HG02852 (cell line): ENCODE data around the gene TMEFF2.
"Not testable (repeated sequence)": the region's sequence is repeated elsewhere in the genome, so short reads cannot be mapped to it uniquely, and the experiment has no call there.

Experiments used
- ATAC-seq: cut with Tn5 transposase; IDR thresholded peaks from one replicate; pipeline ENCODE4 v1.9.1; 2021; ENCODE audit warnings: mild to moderate bottlenecking, moderate library complexity; ENCODE audit not compliant: unreplicated experiment

Gene TMEFF2

GRCh38 chr2:191938779-191939178, 256.0 kb downstream of the TMEFF2 start:
- no peak for ATAC-seq

- ATAC-seq: no peak
Observed at GRCh38 chr2:191936882-191937405, 257.8 kb downstream of the TMEFF2 start.

- no peak for ATAC-seq
Observed at GRCh38 chr2:191935247-191935646, 259.5 kb downstream of the TMEFF2 start.

GRCh38 chr2:191933307-191934105, 261.2 kb downstream of the TMEFF2 start:
- peak; percentile 95 for ATAC-seq

GRCh38 chr2:191932286-191932685, 262.4 kb downstream of the TMEFF2 start:
- no peak for ATAC-seq

- ATAC-seq: no peak
Observed at GRCh38 chr2:191931329-191931728, 263.4 kb downstream of the TMEFF2 start.

GRCh38 chr2:191930205-191930604, 264.5 kb downstream of the TMEFF2 start:
- ATAC-seq: no peak

GRCh38 chr2:191929288-191929687, 265.4 kb downstream of the TMEFF2 start:
- no peak for ATAC-seq

GRCh38 chr2:191927991-191928390, 266.7 kb downstream of the TMEFF2 start:
- no peak for ATAC-seq

GRCh38 chr2:191927319-191927867, 267.3 kb downstream of the TMEFF2 start:
- no peak for ATAC-seq

GRCh38 chr2:191926671-191927070, 268.1 kb downstream of the TMEFF2 start:
- ATAC-seq: no peak

GRCh38 chr2:191923652-191923997, 271.1 kb downstream of the TMEFF2 start:
- no peak for ATAC-seq

- peak; percentile 97 for ATAC-seq
Observed at GRCh38 chr2:191922736-191923651, 271.7 kb downstream of the TMEFF2 start.

GRCh38 chr2:191921650-191922049, 273.1 kb downstream of the TMEFF2 start:
- not testable (repeated sequence) for ATAC-seq

- no peak for ATAC-seq
Observed at GRCh38 chr2:191920502-191920901, 274.2 kb downstream of the TMEFF2 start.

- no peak for ATAC-seq
Observed at GRCh38 chr2:191917967-191918651, 276.6 kb downstream of the TMEFF2 start.

- ATAC-seq: no peak
Observed at GRCh38 chr2:191917430-191917881, 277.3 kb downstream of the TMEFF2 start.

- ATAC-seq: no peak
Observed at GRCh38 chr2:191916826-191917225, 277.9 kb downstream of the TMEFF2 start.

- ATAC-seq: no peak
Observed at GRCh38 chr2:191915750-191916149, 279.0 kb downstream of the TMEFF2 start.

GRCh38 chr2:191913796-191914195, 280.9 kb downstream of the TMEFF2 start:
- ATAC-seq: no peak

- ATAC-seq: no peak
Observed at GRCh38 chr2:191912764-191913163, 282.0 kb downstream of the TMEFF2 start.
